ENCODE data around the gene RANBP3.

RANBP3 gene

DNA sequence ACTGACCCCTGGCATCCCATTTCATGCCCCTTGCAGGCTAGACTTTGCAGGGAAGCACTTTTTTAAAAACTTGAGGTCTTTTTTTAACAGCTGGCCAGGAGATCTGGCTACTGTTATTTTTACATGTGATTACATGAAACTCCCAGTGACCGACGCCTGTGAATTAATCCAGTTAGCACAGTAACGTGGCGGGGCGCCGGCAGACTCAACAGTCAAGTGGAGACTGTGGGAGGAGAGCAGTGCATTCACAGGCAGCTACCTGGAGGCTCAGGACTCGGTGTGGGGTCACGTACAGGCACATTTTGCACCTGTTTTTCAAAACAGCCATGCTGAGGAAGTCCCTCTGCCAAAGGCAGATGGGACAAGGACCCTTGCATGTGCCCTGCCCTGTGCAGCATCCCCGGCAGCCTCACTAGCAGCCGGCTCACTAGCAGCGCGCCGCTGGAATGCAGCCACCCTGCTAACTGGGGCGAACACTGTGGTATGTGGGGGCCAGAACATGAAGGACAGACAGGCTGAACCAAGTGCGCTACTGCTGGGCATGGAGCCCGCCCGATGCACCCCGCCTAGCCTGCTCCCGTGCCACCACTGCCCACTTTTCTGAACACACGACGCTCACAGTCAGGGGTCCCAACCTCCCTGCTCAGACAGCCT lies 45.2 kb downstream of the RANBP3 start:
- Histone ChIP-seq H3K27me3 (ENCODE audit: control insufficient read depth in 5 of 5, insufficient read depth in 4 of 5, low read length in 5 of 5) (no peaks in the 10 kb centered on the region), H3K27ac (ENCODE audit: low read depth, low read length) (no peak overlapping the region), H3K9ac (ENCODE audit: low read length in 5 of 5) (no peak overlapping the region), H3K36me3 (ENCODE audit: control insufficient read depth in 5 of 5, insufficient read depth in 5 of 5, low read length in 5 of 5) (peaks cover 0 to 87% (median 71%) of the 10 kb centered on the region in 5 donors), H3K9me3 (ENCODE audit: control insufficient read depth in 5 of 5, low read length in 5 of 5) (no peaks in the 10 kb centered on the region), H3K4me1 (ENCODE audit: control insufficient read depth in 5 of 5, insufficient read depth in 5 of 5, low read length in 5 of 5) (peaks cover under 1 to 31% (median 23%) of the 10 kb centered on the region in 5 donors), H3K4me3 (ENCODE audit: low read depth in 1 of 5, low read length in 5 of 5) (no peak overlapping the region)

DNA sequence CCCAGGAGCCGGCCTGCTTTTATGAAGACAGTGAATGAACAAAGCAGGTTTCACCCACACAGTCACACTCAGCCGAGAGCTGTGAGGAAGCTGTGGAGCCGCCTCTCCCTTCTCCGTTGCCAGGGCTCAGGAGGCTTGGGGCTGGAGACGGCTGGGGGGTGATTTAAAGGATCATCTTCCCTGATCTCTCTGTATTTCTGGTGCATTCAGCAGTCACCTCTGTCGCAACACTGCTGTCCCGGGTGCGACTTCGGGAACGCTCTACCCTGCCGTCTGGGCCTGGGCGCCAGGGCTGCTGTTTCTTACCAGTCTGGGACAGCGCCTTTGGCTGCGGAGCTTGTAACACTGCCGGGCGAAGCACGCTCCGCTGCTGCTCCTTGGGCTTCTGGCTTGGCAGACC lies 45.8 kb downstream of the RANBP3 start:
- no peak overlapping the region for H3K4me3 ChIP-seq (ENCODE audit: low read depth in 1 of 5, low read length in 5 of 5)
- H3K36me3 ChIP-seq (ENCODE audit: control insufficient read depth in 5 of 5, insufficient read depth in 5 of 5, low read length in 5 of 5), result peaks cover 0 to 87% (median 72%) of the 10 kb centered on the region in 5 donors
- no peak overlapping the region for H3K27ac ChIP-seq (ENCODE audit: low read depth, low read length)
- peaks cover 7 to 37% (median 29%) of the 10 kb centered on the region in 5 donors for H3K4me1 ChIP-seq (ENCODE audit: control insufficient read depth in 5 of 5, insufficient read depth in 5 of 5, low read length in 5 of 5)
- no peaks in the 10 kb centered on the region for H3K27me3 ChIP-seq (ENCODE audit: control insufficient read depth in 5 of 5, insufficient read depth in 4 of 5, low read length in 5 of 5)
- H3K9ac ChIP-seq (ENCODE audit: low read length in 5 of 5), result no peak overlapping the region
- H3K9me3 ChIP-seq (ENCODE audit: control insufficient read depth in 5 of 5, low read length in 5 of 5), result no peaks in the 10 kb centered on the region

DNA sequence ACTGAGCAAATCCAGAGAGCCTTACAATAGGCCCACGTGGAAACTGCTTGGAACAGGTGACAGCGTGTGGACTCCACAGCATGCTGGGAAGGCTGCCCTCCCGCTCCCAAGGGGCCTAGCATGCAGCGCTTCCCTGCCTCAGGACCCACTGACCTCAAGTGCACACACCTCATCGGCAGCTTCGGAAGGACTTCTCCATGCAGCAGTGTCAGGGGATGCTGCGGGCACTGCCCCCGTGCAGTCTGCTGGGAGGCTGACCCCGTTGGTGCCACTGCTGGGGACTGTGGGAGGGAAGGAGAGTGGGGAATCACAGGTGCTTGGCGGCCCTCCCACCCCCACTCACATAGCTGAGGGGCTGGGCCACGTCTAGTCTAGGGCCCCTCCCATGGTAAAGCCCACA lies 46.7 kb downstream of the RANBP3 start:
- Histone ChIP-seq H3K9me3 (ENCODE audit: control insufficient read depth in 5 of 5, low read length in 5 of 5) (no peaks in the 10 kb centered on the region), H3K27me3 (ENCODE audit: control insufficient read depth in 5 of 5, insufficient read depth in 4 of 5, low read length in 5 of 5) (no peaks in the 10 kb centered on the region), H3K9ac (ENCODE audit: low read length in 5 of 5) (no peak overlapping the region), H3K36me3 (ENCODE audit: control insufficient read depth in 5 of 5, insufficient read depth in 5 of 5, low read length in 5 of 5) (peaks cover 0 to 90% (median 70%) of the 10 kb centered on the region in 5 donors), H3K4me1 (ENCODE audit: control insufficient read depth in 5 of 5, insufficient read depth in 5 of 5, low read length in 5 of 5) (peaks cover 11 to 46% (median 37%) of the 10 kb centered on the region in 5 donors), H3K4me3 (ENCODE audit: low read depth in 1 of 5, low read length in 5 of 5) (no peak overlapping the region), H3K27ac (ENCODE audit: low read depth, low read length) (no peak overlapping the region)

DNA sequence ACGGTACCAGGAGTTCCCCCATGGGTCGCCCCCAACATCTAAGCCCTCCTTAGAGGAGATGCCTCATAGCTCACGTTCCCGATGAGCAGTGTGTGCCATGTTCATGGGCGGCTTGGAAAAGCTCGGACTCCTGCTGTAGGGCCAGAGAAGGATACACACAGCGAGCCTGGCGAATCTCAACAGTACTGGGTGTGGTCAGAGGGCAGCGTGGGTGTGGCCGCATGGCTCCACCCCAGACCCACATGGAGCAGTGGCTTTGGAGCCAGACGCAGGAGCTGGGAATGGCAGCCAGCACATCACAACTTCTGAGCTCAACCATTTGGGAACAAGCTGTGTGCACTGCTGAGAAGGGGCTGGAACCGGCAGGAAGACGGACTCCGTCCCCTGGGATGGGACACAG lies 48.3 kb downstream of the RANBP3 start:
- Histone ChIP-seq H3K36me3 (ENCODE audit: control insufficient read depth in 5 of 5, insufficient read depth in 5 of 5, low read length in 5 of 5) (peaks cover 0 to 91% (median 72%) of the 10 kb centered on the region in 5 donors), H3K27me3 (ENCODE audit: control insufficient read depth in 5 of 5, insufficient read depth in 4 of 5, low read length in 5 of 5) (no peaks in the 10 kb centered on the region), H3K9me3 (ENCODE audit: control insufficient read depth in 5 of 5, low read length in 5 of 5) (no peaks in the 10 kb centered on the region), H3K4me1 (ENCODE audit: control insufficient read depth in 5 of 5, insufficient read depth in 5 of 5, low read length in 5 of 5) (peaks cover 11 to 38% (median 32%) of the 10 kb centered on the region in 5 donors), H3K9ac (ENCODE audit: low read length in 5 of 5) (no peak overlapping the region), H3K27ac (ENCODE audit: low read depth, low read length) (no peak overlapping the region), H3K4me3 (ENCODE audit: low read depth in 1 of 5, low read length in 5 of 5) (no peak overlapping the region)

DNA sequence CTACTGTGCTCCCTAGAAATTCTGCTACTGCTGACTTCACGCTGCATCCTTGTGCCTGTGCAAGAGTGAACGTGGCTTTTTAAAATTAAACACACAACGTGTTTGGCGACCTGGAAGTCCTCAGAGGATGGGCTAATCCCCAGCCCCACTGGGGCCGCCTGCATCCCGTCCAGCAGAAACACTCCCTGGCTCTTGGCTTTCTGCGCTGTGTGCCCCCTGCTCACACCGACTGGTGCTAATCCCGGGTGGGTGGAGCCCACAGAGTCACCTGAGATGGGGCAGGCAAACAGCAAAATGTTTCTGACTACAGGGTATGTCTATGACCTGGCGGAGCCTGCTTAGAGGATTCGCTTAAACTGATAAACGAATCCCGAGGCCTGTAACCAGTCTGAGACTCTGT lies 48.8 kb downstream of the RANBP3 start:
- no peak overlapping the region for H3K9ac ChIP-seq (ENCODE audit: low read length in 5 of 5)
- no peaks in the 10 kb centered on the region for H3K9me3 ChIP-seq (ENCODE audit: control insufficient read depth in 5 of 5, low read length in 5 of 5)
- peaks cover 11 to 34% (median 29%) of the 10 kb centered on the region in 5 donors for H3K4me1 ChIP-seq (ENCODE audit: control insufficient read depth in 5 of 5, insufficient read depth in 5 of 5, low read length in 5 of 5)
- no peak overlapping the region for H3K4me3 ChIP-seq (ENCODE audit: low read depth in 1 of 5, low read length in 5 of 5)
- no peak overlapping the region for H3K27ac ChIP-seq (ENCODE audit: low read depth, low read length)
- peaks cover 0 to 95% (median 77%) of the 10 kb centered on the region in 5 donors for H3K36me3 ChIP-seq (ENCODE audit: control insufficient read depth in 5 of 5, insufficient read depth in 5 of 5, low read length in 5 of 5)
- H3K27me3 ChIP-seq (ENCODE audit: control insufficient read depth in 5 of 5, insufficient read depth in 4 of 5, low read length in 5 of 5), result no peaks in the 10 kb centered on the region

DNA sequence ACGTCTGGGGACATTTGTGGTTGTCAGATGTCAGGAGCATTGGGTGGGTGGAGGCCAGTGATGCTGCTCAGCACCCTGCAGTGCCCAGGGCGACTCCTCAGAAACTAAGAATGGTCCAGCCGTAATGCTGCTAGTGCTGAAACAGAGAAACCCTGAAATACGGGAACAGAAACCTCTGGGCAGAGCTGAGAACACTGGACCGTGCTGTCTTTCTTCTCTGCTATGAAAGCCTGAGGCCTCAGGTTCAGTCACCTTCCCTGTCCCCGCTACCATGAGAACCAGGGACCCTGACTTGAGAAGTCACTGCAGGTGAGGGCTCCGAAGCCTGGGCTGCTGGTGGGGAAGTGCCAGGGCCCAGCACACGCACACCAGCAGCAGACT lies 50.5 kb downstream of the RANBP3 start:
- Histone ChIP-seq H3K9ac (ENCODE audit: low read length in 5 of 5) (peak overlapping the region in 2 of 5 donors; percentile 27 to 51), H3K4me3 (ENCODE audit: low read depth in 1 of 5, low read length in 5 of 5) (peak overlapping the region in 1 of 5 donors; percentile 16), H3K36me3 (ENCODE audit: control insufficient read depth in 5 of 5, insufficient read depth in 5 of 5, low read length in 5 of 5) (peaks cover 0 to 95% (median 88%) of the 10 kb centered on the region in 5 donors), H3K4me1 (ENCODE audit: control insufficient read depth in 5 of 5, insufficient read depth in 5 of 5, low read length in 5 of 5) (peaks cover 11 to 26% (median 25%) of the 10 kb centered on the region in 5 donors), H3K27ac (ENCODE audit: low read depth, low read length) (peak overlapping the region; percentile 76), H3K9me3 (ENCODE audit: control insufficient read depth in 5 of 5, low read length in 5 of 5) (no peaks in the 10 kb centered on the region), H3K27me3 (ENCODE audit: control insufficient read depth in 5 of 5, insufficient read depth in 4 of 5, low read length in 5 of 5) (no peaks in the 10 kb centered on the region)

DNA sequence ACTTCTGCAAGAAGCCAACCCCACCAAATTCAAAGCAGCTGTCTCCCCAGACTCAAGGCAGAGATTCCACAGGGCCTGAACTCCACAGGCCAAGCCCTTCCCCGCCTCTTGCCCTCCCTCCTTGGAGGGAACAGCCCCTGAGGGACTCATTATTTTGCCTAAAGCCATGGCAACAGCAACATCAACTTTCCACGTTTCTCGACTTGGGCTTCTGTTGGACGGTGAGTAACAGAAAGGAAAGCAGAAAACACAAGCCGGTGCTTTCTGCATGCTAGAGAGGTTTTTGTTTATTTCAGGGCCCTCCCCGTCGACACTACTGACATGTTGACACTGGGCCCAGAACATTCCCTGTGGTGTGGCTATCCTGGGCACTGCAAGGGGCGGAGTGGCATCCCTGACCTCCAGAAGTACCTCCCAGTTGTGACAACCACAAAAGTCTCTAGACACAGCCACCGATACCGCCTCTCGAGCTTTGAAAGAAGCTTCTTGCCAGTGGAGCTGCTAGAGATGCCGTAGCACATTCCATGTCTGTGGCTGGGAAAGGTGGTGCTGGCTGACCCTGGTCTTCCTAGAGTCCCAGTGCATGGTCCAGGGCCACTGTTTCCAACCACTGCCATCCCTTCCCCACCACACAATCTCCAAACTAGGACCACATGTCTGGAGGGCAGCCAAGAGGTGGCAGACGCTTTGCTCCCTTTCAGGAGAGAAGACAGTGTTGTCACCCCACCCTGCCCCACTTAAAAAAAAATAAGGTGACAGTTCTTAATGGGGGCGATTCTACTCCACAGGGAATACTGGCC lies 51.1 kb downstream of the RANBP3 start:
- Histone ChIP-seq H3K27ac (ENCODE audit: low read depth, low read length) (peak overlapping the region; percentile 76), H3K36me3 (ENCODE audit: control insufficient read depth in 5 of 5, insufficient read depth in 5 of 5, low read length in 5 of 5) (peaks cover 3 to 95% (median 89%) of the 10 kb centered on the region in 5 donors), H3K27me3 (ENCODE audit: control insufficient read depth in 5 of 5, insufficient read depth in 4 of 5, low read length in 5 of 5) (no peaks in the 10 kb centered on the region), H3K9ac (ENCODE audit: low read length in 5 of 5) (peak overlapping the region in 3 of 5 donors; percentile 27 to 51 (median 42)), H3K4me1 (ENCODE audit: control insufficient read depth in 5 of 5, insufficient read depth in 5 of 5, low read length in 5 of 5) (peaks cover 11 to 26% (median 25%) of the 10 kb centered on the region in 5 donors), H3K9me3 (ENCODE audit: control insufficient read depth in 5 of 5, low read length in 5 of 5) (no peaks in the 10 kb centered on the region), H3K4me3 (ENCODE audit: low read depth in 1 of 5, low read length in 5 of 5) (peak overlapping the region in 1 of 5 donors; percentile 16)

DNA sequence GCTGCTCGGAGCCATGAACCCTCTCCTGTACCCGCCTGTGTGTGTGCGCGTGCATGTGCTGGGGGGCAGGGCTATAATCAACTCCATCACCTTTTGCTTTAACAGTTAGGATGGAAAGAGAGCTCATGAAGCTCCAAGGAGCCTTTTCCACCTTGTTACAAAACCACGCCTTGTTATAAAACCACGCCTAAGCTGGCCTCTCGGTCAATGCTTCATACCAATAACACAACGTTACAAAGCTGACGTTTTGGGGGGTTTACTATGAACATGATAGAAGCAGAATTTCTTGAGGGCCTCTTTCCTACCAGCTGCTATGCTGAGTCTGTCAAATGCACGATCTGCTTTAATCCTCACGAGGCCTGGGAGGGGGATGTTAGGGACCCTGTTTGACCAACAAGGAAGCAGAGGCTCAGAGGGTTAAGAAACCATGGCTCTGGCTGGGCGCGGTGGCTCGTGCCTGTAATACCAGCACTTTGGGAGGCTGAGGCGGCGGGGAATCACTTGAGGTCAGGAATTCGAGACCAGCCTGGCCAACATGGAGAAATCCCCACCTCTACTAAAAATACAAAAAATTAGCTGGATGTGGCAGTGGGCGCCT lies 52.0 kb downstream of the RANBP3 start:
- H3K9ac ChIP-seq (ENCODE audit: low read length in 5 of 5), result no peak overlapping the region
- peaks cover 3 to 95% (median 89%) of the 10 kb centered on the region in 5 donors for H3K36me3 ChIP-seq (ENCODE audit: control insufficient read depth in 5 of 5, insufficient read depth in 5 of 5, low read length in 5 of 5)

DNA sequence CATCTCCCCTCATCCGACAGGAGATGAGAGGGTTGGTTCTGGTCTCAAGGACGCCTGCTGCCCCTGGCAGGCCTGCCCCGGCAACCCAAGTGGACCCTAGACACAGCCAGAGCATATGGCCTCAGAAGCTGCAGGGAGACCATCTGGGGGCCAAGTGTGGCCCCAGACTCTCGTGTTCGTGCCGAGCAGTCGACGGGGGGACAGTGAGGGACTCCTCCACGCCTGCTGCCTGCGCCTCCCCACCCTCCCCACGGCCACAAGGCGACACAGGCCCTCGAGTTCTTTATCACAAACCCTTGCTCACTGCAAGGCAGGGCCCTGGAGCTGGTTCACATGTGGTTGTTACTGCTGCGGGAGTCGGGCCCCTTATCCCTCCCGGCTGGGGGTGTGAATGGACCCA lies 54.6 kb downstream of the RANBP3 start:
- H3K27me3 ChIP-seq (ENCODE audit: control insufficient read depth in 5 of 5, insufficient read depth in 4 of 5, low read length in 5 of 5), result no peaks in the 10 kb centered on the region
- H3K36me3 ChIP-seq (ENCODE audit: control insufficient read depth in 5 of 5, insufficient read depth in 5 of 5, low read length in 5 of 5), result peaks cover 3 to 95% (median 84%) of the 10 kb centered on the region in 5 donors
- no peak overlapping the region for H3K4me3 ChIP-seq (ENCODE audit: low read depth in 1 of 5, low read length in 5 of 5)
- H3K27ac ChIP-seq (ENCODE audit: low read depth, low read length), result no peak overlapping the region
- H3K9me3 ChIP-seq (ENCODE audit: control insufficient read depth in 5 of 5, low read length in 5 of 5), result no peaks in the 10 kb centered on the region
- peaks cover 11 to 26% (median 25%) of the 10 kb centered on the region in 5 donors for H3K4me1 ChIP-seq (ENCODE audit: control insufficient read depth in 5 of 5, insufficient read depth in 5 of 5, low read length in 5 of 5)
- H3K9ac ChIP-seq (ENCODE audit: low read length in 5 of 5), result no peak overlapping the region

More for the DNA sequence above, 52.0 kb downstream of the RANBP3 start:
- H3K4me3 ChIP-seq (ENCODE audit: low read depth in 1 of 5, low read length in 5 of 5), result no peak overlapping the region
- peaks cover 11 to 26% (median 25%) of the 10 kb centered on the region in 5 donors for H3K4me1 ChIP-seq (ENCODE audit: control insufficient read depth in 5 of 5, insufficient read depth in 5 of 5, low read length in 5 of 5)
- H3K27ac ChIP-seq (ENCODE audit: low read depth, low read length), result peak overlapping the region; percentile 76
- H3K9me3 ChIP-seq (ENCODE audit: control insufficient read depth in 5 of 5, low read length in 5 of 5), result no peaks in the 10 kb centered on the region
- no peaks in the 10 kb centered on the region for H3K27me3 ChIP-seq (ENCODE audit: control insufficient read depth in 5 of 5, insufficient read depth in 4 of 5, low read length in 5 of 5)

DNA sequence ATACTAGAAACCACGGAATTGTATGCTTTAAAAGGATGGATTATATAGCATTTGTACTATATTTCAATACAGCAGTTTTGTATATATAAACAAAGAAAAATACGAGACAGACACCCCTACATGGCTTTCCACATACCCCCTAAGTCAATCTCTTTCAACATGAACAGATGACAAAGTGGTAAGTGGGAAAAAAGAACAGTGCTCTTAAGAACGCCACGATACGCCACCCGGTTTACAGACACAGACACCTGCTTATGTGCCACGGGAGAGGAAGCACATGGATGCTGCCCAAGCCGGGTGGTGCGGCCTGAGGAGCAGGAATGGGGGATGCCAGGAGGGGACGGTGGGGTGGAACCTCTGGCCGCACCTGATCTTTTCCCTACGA lies 55.8 kb downstream of the RANBP3 start:
- no peak overlapping the region for H3K27ac ChIP-seq (ENCODE audit: low read depth, low read length)
- no peaks in the 10 kb centered on the region for H3K27me3 ChIP-seq (ENCODE audit: control insufficient read depth in 5 of 5, insufficient read depth in 4 of 5, low read length in 5 of 5)
- H3K36me3 ChIP-seq (ENCODE audit: control insufficient read depth in 5 of 5, insufficient read depth in 5 of 5, low read length in 5 of 5), result peaks cover 3 to 94% (median 83%) of the 10 kb centered on the region in 5 donors
- peaks cover 4 to 17% (median 15%) of the 10 kb centered on the region in 5 donors for H3K4me1 ChIP-seq (ENCODE audit: control insufficient read depth in 5 of 5, insufficient read depth in 5 of 5, low read length in 5 of 5)
- H3K4me3 ChIP-seq (ENCODE audit: low read depth in 1 of 5, low read length in 5 of 5), result no peak overlapping the region
- no peaks in the 10 kb centered on the region for H3K9me3 ChIP-seq (ENCODE audit: control insufficient read depth in 5 of 5, low read length in 5 of 5)
- H3K9ac ChIP-seq (ENCODE audit: low read length in 5 of 5), result no peak overlapping the region

Measured in subcutaneous abdominal adipose tissue (tissue), 5 donors.